Endometrial microvascular endothelial cells (primary cell): ENCODE measurements around the gene FNIP1. TPM values are rescaled to one million over a fixed set of nuclear protein-coding genes. Genes with fewer than 3 reads are reported as not detected.
"Not testable (repeated sequence)": the region's sequence is repeated elsewhere in the genome, so short reads cannot be mapped to it uniquely, and the experiment has no call there.

Experiments used
- in situ Hi-C: cut with HindIII; loops from 2 replicates; pipeline ENCODE4 v1.10.0; 2017; ENCODE audit warnings: low sequenced_read_pairs, low pct_unique_long_range_greater_than_20kb; ENCODE audit errors: inconsistent ontology term
- total RNA-seq: library from RNA; depleted of rRNA; stranded (reverse); fragments of >200 nt; gene quantifications from one replicate; pipeline ENCODE4 v1.2.3, GENCODE V29; 2015; ENCODE audit errors: inconsistent ontology term

FNIP1 gene
- total RNA-seq, 1 donor from 2014 or later: 21.8 TPM

DNA sequence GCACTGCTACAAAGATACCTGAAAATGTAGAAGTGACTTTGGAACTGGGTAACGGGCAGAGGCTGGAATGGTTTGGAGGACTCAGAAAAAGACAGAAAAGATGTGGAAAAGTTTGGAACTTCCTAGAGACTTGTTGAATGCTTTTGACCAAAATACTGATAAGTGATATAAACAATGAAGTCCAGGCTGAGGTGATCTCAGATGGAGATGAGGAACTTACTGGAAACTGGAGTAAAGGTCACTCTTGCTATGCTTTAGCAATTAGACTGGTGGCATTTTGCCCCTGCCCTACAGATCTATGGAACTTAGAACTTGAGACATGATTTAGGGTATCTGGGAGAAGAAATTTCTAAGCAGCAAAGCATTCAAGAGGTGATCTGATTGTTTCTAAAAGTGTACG is 203.4 kb downstream of the FNIP1 start:
- in situ Hi-C loops: not testable (repeated sequence)

Other genes with a start within 250 kb of the FNIP1 start
- gene RAPGEF6, start 161.8 kb downstream of the FNIP1 start, total RNA-seq: 7.7 TPM
- not detected for gene MEIKIN, start 148.6 kb upstream of the FNIP1 start, total RNA-seq
- not detected for gene ACSL6, start 214.6 kb upstream of the FNIP1 start, total RNA-seq